Fibroblast of skin of left biceps (primary cell): ENCODE data around the gene CUX1.
"Not testable (repeated sequence)": the region's sequence is repeated elsewhere in the genome, so short reads cannot be mapped to it uniquely, and the experiment has no call there.

Experiments
- DNase-seq, 2 experiments: peaks; one replicate each; pipeline ENCODE4 v3.0.0-alpha.2; 2013; ENCODE audit warnings: low read depth in 2 of 2

The CUX1 gene

DNA sequence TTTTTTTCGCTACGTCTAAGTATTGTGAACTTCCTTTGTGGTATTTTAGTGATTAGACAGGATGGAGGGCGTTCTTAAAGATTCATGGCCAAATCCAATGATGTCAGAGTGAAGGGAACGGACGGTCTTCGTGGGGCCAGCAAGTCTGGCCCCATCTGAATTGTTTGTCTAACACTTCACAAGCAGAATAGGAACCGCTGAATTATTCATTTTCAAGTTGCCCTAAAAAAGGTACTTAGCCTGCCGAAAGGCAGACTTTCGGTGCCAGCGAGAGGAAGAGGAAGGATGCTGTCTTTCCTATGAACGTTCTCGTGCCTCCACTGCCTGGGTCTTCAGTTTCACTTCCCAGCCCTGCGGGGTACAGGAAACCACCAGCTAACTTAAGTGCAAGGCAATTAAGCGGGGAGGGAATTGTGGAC is 323.5 kb downstream of the CUX1 start:
- DNase-seq = no peak

DNA sequence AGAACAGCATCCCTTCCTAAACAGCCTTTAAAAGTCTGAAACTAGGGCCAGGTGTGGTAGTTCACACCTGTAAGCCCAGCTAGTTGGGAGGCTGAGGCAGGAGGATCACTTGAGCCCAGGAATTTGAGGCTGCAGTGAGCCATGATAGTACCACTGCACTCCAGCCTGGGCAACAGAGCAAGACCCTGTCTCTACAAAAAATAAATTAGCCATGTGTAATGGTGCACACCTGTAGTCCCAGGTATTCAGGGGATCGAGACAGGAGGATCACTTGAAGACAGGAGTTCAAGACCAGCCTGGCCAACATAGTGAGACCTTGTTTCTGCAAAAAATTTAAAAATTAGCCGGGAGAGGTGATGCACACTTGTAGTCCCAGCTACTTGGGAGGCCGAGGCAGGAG is 325.0 kb downstream of the CUX1 start:
- not testable (repeated sequence) for DNase-seq

- DNase-seq = no peak
Measured at GRCh38 chr7:102146122-102146521, 328.7 kb downstream of the CUX1 start.

DNA sequence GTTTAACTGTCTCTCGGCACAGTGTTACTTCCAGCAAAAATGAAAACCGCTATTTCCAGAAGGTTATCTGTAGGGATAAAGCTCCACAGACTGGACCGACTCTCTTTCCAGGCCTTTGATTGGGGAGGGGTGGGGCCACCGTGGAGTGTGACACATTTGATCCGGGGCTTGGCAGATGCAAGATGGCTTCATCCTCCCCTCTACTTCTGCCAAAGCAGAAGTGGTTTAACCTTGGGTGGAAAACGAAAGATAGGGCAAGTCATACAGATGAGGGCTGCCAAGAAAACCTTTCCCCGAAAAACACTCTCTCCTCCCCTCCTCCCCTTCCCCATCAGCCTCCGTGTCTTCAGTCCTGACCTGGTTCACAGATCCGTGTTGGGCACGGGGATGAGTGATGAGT is 329.6 kb downstream of the CUX1 start:
- no peak for DNase-seq

DNA sequence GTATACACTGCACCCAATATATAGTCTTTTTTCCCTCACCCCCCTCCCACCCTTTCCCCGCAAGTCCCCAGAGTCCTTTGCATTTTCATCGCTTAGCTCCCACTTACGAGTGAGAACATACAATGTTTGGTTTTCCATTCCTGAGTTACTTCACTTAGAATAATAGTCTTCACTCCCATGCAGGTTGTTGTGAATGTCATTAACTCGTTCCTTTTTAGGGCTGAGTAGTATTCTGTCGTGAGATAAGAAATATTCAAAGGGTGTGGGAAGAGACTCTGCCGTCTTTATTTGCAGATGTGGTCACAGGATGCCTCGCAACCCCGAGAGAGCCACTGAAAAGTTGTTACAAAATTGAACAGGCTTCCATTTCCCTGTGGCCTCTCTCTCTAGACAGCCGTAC is 331.4 kb downstream of the CUX1 start:
- DNase-seq = no peak

GRCh38 chr7:102149416-102149815 is 332.0 kb downstream of the CUX1 start:
- DNase-seq = no peak

DNA sequence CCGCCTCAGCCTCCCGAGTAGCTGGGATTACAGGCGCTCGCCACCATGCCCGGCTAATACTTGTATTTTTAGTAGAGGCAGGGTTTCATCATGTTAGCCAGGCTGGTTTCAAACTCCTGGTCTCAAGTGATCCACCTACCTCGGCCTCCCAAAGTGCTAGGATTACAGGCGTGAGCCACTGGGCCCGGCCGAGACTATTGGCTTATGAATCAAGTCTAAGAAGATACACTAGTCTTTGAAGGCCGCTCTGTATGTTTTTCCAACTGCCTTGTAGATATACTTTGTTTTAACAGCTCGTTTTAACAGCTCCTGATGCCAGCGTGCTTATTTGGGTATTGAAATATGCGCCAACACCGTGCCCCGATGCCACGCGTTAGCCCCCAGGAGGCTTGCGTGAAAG is 332.8 kb downstream of the CUX1 start:
- no peak for DNase-seq

- DNase-seq = no peak
Measured at GRCh38 chr7:102152672-102153598, 335.5 kb downstream of the CUX1 start.

DNA sequence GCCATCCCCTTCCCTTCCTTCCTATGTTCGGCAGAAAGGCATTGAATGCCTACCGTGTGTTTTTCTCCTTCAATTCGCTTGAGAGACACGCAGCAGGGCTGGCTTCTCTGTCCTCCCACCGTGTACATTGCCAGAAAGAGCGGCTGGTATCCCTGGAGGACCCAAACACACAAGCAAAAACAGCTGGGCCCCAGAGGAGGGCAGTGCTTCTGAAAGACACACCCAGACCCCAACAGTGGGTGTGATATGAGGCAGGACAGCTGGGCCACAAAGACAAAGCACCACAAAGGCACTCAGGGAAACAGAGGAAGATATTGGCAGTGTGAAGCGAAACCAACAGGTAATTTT is 336.1 kb downstream of the CUX1 start:
- no peak for DNase-seq

DNA sequence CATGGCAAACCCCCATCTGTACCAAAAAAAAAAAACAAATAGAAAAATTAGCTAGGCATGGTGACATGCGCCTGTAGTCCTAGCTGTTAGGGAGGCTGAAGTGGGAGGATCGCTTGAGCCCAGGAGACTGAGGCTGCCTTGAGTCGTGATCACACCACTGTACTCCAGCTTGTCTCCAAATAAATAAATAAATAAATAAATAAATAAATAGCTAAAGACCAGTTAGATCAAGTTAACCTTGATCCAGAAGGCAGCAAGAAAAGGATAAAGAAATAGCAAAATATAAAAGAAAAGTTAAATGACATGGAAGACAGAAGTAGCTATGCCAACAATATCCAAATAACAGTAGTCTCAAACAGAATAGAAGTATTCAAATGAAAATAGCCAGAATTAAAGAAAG is 337.0 kb downstream of the CUX1 start:
- DNase-seq = no peak

GRCh38 chr7:102155821-102156441 is 338.5 kb downstream of the CUX1 start:
- no peak for DNase-seq

GRCh38 chr7:102156867-102157266 is 339.4 kb downstream of the CUX1 start:
- DNase-seq = no peak

- DNase-seq = no peak
Measured at GRCh38 chr7:102165136-102165535, 347.7 kb downstream of the CUX1 start.

DNA sequence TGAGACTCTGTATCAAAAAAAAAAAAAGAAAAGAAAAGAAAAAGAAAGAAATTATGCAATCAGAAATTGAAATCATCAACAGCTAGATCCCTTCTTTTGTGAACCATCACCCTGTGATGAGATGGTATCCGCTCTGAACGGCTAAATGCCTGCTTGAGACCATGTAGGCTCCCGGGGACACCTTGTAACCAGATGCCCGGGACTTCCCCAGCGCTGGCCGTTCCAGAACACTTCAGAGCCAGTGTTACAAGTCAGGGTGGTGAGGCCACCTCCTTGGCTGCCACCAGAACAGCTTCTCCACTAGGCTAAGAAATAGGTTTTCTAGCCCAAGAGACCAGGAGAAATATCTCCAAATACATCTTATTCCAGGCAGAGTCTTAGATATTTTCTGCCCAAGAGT is 349.8 kb downstream of the CUX1 start:
- no peak for DNase-seq

DNA sequence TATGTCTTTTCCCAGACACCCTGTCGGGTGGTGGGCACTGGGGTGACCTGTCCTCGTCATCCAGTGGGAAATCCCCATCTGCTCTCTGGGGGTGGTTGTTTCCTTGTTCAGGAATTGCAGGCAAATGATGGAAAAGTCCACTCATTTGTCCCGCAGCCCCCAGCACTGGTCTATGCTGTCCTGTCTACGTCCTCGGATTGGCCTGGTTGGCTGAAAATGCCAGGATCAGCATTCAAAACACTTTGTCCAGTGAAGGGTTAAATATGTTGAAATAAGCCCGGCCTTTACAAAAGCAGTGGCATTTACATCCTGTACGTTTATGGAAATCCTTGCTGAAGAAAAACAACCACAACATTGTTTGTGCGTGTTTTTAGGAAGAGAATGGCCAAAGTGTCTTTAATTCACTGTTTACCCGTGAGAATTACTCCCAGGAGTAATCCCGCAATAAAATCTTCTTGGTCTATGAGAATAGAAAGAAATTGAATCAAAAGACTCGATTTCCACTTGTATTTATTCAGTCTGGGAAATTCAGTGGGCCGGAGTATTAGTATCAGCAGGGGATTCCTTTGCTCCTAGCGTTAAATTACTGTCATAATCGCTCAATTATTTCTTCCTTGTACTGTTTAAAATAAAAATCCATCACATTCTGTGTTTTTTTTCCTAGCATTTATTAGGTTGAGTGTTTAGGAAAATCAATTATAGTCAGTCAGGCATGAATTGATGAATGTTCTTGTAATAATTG is 352.4 kb downstream of the CUX1 start:
- no peak for DNase-seq

- no peak for DNase-seq
Measured at GRCh38 chr7:102170393-102170970, 353.1 kb downstream of the CUX1 start.

- no peak for DNase-seq
Measured at GRCh38 chr7:102173669-102174068, 356.2 kb downstream of the CUX1 start.

GRCh38 chr7:102175423-102176170 is 358.2 kb downstream of the CUX1 start:
- DNase-seq = no peak

DNA sequence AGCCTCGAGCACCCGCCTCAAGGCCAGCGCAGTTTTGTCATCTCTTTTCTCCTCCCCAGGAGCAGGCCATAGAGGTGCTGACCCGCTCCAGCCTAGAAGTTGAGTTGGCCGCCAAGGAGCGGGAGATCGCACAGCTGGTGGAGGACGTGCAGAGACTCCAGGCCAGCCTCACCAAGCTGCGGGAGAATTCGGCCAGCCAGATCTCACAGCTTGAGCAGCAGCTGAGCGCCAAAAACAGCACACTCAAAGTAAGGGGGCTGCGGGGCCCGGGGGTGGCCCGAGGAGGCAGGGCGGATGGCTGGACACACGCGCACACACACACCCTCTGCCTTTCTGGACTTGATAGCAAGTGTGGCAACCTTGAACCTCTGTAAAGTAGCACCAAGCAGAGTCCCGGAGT is 361.0 kb downstream of the CUX1 start:
- DNase-seq = no peak

GRCh38 chr7:102180727-102181126 is 363.3 kb downstream of the CUX1 start:
- DNase-seq = no peak

- no peak for DNase-seq
Measured at GRCh38 chr7:102181517-102181916, 364.1 kb downstream of the CUX1 start.

GRCh38 chr7:102182016-102182415 is 364.6 kb downstream of the CUX1 start:
- no peak for DNase-seq
